ENCODE measurements around the gene FRK.

Gene FRK

GRCh38 chr6:116060572-116061283, at the start of gene FRK:
TSS of gene FRK (minus strand) at chr6:116060891. CDS start at chr6:116060311, 580 bp downstream.
- no peak for DNase-seq (ENCODE audit: extremely low read depth, low read depth)
- peak; percentile 11 for TF ChIP-seq CTCF (IDR thresholded peaks at IDR 0.05; ENCODE audit: low read depth, low read length)

- DNase-seq (ENCODE audit: extremely low read depth, low read depth): no peak
- TF ChIP-seq CTCF (IDR thresholded peaks at IDR 0.05; ENCODE audit: low read depth, low read length): no peak
These were observed 48.1 kb upstream of the FRK start for GRCh38 chr6:116108836-116109235.

GRCh38 chr6:116106146-116106545, 45.5 kb upstream of the FRK start:
- no peak for DNase-seq (ENCODE audit: extremely low read depth, low read depth)
- no peak for TF ChIP-seq CTCF (IDR thresholded peaks at IDR 0.05; ENCODE audit: low read depth, low read length)

GRCh38 chr6:116105247-116105646, 44.6 kb upstream of the FRK start:
- no peak for TF ChIP-seq CTCF (IDR thresholded peaks at IDR 0.05; ENCODE audit: low read depth, low read length)

GRCh38 chr6:116104636-116105035, 43.9 kb upstream of the FRK start:
- no peak for TF ChIP-seq CTCF (IDR thresholded peaks at IDR 0.05; ENCODE audit: low read depth, low read length)

More at GRCh38 chr6:116105247-116105646, 44.6 kb upstream of the FRK start:
- DNase-seq (ENCODE audit: extremely low read depth, low read depth): no peak

GRCh38 chr6:116102873-116103272, 42.2 kb upstream of the FRK start:
- DNase-seq (ENCODE audit: extremely low read depth, low read depth): no peak

More at GRCh38 chr6:116104636-116105035, 43.9 kb upstream of the FRK start:
- no peak for DNase-seq (ENCODE audit: extremely low read depth, low read depth)

More at GRCh38 chr6:116102873-116103272, 42.2 kb upstream of the FRK start:
- TF ChIP-seq CTCF (IDR thresholded peaks at IDR 0.05; ENCODE audit: low read depth, low read length): no peak
